Stimulated activated CD8-positive, alpha-beta memory T cell treated with anti-CD3 and anti-CD28 coated beads, Interleukin-7, amount 100 ng/mL, for 4 hours (primary cell): ENCODE data around the gene PRM3.

Experiments used
- DNase-seq, 2 donors: peaks; one replicate each; pipeline ENCODE4 v3.0.0-alpha.2; 2020; ENCODE audit warnings: low read depth in 2 of 2

Gene PRM3

GRCh38 chr16:11258553-11259492, 14.6 kb downstream of the PRM3 start:
- DNase-seq: no peak

DNA sequence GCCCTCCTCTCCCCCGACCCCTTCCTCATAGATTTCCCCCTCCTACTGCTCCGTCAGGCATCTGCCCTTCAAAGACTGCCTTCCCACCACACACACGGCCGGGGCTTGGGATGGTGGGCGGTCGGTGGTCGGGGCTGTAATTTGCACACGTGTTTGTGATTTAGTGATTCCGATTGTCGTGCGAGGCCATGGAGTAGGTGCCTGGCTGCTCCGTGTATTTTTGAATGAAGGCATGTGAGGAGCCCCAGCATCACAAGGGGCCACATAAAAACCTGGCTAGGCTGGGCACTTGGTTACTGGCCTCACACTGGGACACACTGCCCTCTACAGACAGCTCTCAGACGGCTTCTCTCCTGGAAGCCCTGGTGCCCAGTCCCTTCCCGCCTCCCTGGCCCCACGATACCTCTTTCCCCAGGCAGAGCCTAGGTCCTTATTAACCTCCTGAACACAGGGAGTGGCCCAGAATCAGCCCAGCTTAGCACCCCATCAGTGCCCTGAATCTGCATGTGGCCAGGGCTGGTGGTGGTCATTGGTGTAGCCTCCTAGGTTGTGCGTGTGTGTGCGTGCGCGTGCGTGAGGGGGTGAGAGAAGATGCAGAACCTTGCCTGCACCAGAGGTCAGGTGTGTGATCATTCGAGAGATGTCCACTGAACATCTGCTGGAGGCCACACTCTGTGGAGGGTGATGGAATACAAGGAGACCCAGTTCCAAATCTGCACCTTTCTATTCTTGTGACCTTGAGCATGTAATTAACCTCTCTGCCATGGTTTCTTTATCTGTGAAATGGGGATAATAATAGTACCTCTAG, 16.1 kb downstream of the PRM3 start:
- peak; percentile 34 to 50 for DNase-seq

GRCh38 chr16:11256661-11257130, 16.7 kb downstream of the PRM3 start:
- DNase-seq: no peak

GRCh38 chr16:11255737-11256660, 17.4 kb downstream of the PRM3 start, which contains the start of gene SOCS1:
SOCS1 (minus strand) TSS chr16:11256204; CDS start chr16:11255478, 726 bp downstream.
- peak; percentile 63 to 88 for DNase-seq

- DNase-seq: peak in 1 of 2 donors; percentile 52
Measured at GRCh38 chr16:11254913-11255736, 18.3 kb downstream of the PRM3 start.

DNA sequence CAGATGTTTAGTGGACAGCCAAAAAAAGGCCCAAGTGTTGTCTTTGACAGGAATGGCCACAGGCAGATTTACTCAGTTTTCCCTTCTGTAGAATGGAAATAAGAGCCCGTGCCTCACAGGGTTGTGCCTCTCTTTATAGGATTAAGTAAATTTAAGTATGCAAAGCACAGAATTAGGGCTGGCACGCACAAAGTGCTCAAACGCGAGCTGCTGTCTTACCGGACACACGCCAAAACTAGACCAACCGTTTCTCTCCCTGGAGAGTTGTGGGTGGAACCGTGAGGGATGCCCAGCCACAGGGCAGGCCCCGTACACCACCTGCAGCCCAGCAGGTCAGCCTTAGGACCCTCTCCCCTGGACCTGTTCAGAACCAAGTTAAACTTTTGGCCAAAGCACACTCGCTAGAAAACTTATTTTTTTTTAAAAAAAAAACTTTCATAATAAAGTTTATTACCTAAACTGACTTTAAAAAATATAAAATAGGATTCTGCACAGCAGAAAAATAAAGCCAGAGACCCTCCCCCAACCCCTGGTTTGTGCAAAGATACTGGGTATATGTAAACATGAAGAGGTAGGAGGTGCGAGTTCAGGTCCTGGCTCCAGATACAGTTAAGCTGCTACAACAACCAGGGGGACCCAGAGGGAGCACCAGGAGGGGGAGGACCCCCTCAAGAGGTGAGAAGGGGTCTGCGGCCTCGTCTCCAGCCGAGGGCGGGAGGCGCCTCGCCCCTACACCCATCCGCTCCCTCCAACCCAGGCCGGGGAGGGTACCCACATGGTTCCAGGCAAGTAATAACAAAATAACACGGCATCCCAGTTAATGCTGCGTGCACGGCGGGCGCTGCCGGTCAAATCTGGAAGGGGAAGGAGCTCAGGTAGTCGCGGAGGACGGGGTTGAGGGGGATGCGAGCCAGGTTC, 19.2 kb downstream of the PRM3 start:
- no peak for DNase-seq

DNA sequence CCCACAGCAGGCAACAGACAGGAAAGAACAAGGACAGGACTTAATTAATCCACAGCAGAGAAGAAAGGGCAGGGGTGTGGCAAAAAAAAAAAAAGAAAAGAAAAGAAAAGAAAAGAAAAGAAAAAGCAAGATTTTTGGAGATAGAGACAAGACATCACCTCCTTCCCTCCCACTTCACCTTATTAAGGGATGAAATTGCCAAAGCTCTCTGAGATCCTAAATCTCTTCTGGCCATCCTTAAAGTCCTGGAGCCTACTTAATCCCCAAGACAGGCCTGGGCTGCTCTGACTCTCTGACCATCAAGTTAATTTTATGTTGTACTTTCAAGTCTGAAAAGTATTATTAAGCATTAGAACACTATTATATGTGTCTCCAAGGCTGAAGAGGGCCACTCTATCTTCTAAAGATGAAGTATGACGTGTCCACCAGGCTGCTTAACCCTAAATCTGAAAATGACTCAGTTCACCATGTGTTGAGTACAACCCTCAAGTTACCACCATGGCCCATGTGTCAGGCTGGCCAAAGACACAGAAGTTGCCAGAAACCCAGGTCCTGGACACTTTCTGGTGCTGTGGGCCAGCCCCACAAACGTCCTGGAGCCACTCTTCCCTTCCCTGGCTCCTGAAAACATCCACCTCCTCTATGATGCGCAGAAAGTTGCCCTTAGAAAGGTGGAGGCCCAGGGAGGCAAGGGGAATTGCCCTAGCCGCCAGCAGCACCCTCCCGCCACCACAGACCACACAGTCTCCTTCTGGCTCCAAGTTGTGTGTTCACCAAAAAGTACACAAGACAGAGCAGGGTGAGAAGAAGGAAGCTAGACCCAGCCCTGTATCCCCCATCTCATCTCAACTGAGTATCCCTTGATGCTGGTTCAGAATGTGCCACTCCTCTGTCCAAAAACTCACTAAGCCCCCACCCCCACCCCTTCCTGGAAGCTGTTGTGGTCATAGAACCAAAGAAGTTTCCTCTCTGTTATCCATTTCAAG, 20.1 kb downstream of the PRM3 start:
- peak in 1 of 2 donors; percentile 40 for DNase-seq

GRCh38 chr16:11252482-11252931, 20.9 kb downstream of the PRM3 start:
- no peak for DNase-seq

DNA sequence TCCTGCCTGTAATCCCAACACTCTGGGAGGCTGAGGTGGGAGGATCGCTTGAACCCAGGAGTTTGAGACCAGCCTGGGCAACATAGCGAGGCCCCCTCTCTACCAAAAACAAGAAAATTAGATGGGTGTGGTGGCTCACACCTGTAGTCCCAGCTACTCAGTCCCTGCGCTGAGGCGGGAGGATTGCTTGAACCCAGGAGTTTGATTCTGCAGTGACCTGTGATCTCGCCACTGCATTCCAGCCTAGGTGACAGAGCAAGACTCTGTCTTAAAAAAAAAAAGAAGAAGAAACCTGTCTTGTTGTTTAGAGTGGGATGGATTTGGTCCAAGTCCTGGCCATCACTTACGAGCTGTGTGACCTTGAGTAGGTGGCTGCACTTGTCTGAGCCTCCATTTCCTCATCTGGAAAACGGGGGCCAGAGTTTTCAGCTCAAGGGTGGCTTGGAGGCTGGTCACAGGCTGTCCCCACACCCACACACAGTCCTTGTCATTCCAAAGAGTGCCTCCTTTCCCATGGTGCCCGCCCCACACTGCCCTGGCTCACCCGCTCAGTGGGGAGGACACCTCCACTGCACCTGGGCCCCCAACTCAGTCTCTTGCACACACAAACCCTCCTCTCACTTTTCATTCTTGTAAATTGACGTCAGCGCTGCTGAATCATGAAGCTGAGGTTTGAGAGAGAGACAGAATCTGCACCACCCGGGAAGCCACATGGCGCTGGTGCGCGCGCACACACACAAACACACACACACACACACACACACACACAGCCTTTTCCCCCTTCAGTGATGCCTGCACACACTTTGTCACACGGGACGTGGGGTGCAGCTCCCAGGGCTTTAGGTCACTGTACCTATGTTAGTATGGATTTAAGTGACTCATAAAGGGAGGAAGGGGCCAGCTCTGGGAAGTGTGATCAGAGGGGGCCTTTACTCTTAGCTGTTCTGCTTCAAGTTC, 21.6 kb downstream of the PRM3 start:
- DNase-seq: peak; percentile 76 to 79

DNA sequence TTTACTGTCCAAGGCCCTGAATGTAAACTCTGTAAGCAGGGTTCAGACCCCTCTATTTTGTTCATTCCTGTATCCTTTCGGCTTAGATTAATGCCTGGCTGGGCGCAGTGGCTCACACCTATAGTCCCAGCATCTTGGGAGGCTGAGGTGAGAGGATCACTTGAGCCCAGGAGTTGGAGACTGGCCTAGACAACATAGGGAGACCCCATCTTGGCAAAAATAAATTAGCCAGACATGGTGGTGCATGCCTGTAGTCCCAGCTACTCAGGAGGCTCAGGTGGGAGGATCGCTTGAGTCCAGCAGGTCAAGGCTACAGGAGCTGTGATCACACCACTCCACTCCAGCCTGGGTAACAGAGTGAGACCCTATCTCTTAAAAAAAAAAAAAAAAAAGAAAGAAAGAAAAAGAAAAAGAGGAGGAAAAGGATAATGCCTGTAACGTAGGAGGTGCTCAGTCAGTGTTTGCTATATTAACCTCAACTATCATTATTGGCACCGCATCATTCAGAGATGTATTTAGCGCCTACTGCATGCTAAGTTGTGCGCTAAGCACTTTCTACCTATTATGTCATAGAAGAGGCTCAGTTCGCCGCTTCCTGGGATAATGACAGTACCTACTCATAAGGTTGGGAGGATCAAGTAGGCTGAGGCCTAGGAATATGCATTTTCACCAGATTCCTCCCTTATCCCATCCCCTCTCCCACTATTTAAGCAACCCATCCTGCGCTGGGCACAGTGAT, 22.5 kb downstream of the PRM3 start:
- no peak for DNase-seq

- no peak for DNase-seq
Measured at GRCh38 chr16:11250091-11250785, 23.2 kb downstream of the PRM3 start.

DNA sequence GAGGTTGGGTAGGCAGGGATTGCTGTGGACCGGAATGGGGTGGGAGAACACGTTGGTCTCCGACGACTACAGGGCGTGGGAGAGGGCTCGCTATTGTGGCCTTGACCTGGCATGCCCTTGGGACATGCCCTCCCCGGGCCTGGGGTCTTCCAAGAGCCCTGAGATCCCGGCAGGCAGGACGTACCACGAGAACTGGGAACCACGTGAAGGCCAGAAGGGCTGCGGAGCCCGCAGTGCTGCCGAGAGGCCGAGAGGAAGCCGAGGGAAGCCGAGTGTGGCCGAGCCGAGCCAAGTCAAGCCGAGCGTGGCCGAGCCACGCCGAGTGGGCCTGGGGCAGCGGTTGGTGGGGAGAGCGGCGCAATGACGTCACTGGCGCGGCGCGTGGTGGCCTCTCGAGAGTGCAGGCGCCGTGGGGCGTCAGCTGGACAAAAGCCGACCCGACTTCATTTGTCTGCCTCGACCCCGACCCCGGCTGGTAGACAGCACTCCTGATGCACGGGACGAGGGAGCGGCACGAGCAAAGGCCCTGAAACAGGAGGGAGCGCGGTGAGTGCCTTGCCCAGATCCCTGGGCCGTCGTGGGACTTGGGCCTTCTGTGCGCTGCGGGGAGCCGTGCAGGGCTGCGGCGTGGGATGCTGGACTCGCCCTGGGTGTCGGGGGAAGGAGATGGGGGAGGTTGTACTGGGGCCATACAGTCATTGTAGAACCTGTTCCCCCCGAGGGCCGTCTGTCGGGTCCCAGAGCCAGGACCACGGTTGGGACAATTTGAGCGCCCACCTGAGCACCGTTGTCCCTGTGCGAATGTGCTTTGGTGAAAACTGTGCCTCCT, 24.0 kb downstream of the PRM3 start:
- DNase-seq: no peak

- DNase-seq: no peak
Measured at GRCh38 chr16:11248133-11248532, 25.3 kb downstream of the PRM3 start.

DNA sequence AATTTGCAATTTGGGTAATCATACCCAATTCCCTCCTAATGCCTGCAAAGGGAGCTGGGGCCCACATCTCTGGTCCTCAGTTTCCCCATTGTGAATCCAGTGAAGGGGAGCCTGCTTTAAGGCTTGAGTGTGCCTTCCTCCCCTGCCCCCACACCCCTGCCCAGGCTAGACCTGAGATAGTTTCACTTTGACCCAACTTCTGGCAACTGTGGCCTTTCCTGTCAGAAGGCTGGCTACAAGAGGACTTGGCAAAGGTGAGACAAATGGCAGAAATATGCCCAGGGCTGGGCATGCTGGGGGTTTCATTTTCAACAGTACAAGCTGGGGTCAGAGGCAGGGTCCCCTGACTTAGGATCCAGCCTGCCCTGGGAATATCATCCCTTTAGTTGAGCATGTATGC, 27.4 kb downstream of the PRM3 start:
- DNase-seq: no peak
